22Rv1 (cell line): ENCODE results near the gene ACTR8.

Experiments used
- CTCF ChIP-seq: fragments of 450-650 bp; IDR thresholded peaks from 2 replicates; pipeline ENCODE4 v1.5.1; 2017; ENCODE audit warnings: mild to moderate bottlenecking
- ZFX ChIP-seq: fragments of 450-650 bp; IDR thresholded peaks from 2 replicates; pipeline ENCODE4 v1.6.1; 2017; ENCODE audit warnings: antibody characterized with exemption, borderline replicate concordance

DNA sequence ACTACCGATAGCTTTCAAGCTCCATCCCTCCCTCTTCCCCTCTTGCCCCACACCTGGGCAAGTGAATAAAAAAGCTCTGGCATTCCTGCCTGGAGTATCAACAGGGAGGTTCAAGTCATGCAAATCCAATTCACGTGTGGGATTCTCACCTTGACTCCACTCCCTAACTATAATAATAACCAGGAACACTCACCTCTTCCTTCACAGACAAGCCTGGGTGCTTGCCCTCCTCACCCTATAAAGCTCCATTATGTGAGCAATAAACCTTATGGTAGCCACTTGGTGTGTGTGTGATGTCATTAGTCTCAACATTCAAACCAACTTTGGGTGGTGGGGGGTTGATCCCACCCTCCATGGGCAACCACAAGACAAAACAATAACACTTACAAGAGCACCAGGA lies 52.3 kb downstream of the ACTR8 start:
- TF ChIP-seq CTCF (no peak), ZFX (no peak)
